ENCODE results near the gene IRF9. TPM values are rescaled to one million over a fixed set of nuclear protein-coding genes. Genes with fewer than 3 reads are reported as not detected.

Gene IRF9, protein sequence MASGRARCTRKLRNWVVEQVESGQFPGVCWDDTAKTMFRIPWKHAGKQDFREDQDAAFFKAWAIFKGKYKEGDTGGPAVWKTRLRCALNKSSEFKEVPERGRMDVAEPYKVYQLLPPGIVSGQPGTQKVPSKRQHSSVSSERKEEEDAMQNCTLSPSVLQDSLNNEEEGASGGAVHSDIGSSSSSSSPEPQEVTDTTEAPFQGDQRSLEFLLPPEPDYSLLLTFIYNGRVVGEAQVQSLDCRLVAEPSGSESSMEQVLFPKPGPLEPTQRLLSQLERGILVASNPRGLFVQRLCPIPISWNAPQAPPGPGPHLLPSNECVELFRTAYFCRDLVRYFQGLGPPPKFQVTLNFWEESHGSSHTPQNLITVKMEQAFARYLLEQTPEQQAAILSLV
- 102 and 108 TPM in 2 replicates for total RNA-seq

DNA sequence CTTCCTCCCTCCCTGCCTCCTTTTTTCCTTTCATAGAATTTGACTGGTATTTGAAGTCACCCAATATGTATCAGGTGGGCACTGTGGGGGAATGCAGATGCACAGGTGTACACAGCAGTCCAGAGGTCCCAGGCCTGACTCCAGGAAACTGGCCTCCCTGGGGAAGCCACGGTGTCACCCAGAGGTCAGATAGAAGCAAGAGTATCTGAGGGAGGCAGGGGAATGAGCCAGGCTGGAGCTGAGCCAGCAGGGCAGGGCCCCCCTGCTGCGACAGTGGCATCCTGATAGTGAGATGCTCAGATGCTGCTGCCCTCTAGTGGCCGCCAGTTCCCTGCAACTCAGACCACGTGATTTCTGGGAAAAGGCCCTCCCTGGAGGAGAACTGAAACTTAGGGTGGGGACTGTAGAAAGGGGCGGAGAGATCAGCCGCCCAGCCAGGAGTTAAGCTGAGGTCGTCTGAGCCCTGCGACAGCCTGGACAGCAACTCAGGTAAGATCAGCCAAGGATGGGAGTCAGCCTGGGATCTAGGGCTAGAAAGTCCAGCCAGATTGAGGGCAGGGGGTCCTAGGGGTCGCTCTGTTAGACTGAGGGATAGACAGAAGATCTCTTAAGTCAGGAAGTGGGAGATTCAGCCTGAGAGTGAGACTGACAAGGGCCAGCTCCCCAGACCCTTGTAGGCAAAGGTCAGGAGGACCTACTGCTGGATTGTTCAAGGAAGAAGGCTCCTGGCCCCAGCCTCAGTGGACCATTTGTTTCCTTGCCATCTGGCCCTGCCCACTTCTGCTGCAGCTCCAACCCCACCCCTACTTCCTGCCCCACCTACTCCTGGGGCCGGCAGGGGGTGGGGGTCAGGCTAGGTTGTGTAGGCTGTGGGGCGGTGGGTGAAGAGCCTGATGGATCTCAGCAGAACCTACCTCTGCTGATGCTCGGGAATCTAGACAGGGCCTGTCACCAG, at the start of gene IRF9:
Gene IRF9 (plus strand): TSS at position 416 of the 955 bp plus-strand sequence. CDS start 880 bp downstream, outside the sequence.

DNA sequence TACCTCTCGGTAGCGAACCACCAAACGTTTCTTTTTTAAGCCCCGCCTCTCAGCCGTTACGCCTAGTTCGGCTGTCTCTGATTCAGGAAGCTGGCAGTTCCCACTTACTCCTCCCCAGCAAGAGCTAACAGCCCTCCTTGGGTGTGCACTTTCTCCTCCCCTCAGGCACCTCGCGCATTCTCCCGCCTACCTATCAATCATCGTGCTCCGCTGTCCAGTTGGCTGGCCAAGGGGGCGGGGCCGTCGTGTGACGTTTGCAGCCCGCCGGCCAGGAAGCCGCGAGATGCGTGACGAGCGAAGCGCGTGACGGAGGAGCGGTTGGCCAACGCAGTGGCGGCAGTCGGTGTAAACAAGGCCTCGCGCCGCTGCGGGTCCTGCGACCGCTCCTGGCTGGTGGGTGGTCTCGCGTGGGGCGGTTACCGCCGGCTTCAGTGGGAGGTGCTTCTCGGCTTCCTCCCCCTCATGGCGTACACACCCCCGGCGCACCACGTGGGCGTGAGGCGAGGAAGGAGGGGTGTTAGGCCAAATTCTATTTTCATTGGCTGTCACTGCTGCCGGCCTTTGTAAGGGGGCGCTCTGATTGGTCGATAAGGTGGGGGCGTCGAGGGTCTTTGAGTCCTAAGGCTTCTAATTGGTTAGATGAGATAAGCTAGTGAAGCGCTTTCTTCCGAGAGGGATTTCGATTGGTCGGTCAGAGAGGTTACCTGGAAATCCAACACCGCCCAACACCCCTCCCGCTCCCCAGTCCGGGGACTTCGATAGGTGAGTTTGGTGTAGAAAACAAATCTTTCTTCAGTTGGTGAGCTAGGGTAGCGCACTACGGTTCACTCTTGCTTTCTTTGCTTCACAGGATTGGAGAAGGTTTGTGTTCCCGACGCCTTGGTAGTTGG, 46.3 kb upstream of the IRF9 start, which contains the start of the genes DCAF11 and NRL:
Gene DCAF11 (plus strand): TSS at position 246 of the 890 bp plus-strand sequence. CDS start 818 bp downstream, outside the sequence.
Gene NRL (minus strand): TSS at position 418 of the 890 bp plus-strand sequence. CDS start 32,101 bp downstream, outside the sequence.

DNA sequence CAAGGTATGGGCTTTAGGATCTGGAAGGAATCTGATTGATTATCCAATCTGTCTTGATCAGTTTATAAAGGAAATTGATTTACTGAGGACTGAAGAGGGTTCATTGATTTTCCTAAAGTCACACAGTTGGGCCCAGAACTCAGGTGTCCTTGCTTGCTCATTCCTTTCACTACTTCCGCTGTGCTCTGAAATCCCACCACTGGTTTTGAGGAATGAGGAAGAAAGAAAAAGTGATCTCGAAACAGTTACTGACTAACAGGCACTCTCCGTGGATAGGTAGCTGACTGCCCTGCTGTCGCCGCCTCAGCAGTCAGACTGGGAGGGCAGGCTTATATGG, 30.7 kb upstream of the IRF9 start, which contains the start of gene FITM1:
Gene FITM1 (plus strand): TSS at position 280 of the 337 bp plus-strand sequence. CDS start 905 bp downstream, outside the sequence.

DNA sequence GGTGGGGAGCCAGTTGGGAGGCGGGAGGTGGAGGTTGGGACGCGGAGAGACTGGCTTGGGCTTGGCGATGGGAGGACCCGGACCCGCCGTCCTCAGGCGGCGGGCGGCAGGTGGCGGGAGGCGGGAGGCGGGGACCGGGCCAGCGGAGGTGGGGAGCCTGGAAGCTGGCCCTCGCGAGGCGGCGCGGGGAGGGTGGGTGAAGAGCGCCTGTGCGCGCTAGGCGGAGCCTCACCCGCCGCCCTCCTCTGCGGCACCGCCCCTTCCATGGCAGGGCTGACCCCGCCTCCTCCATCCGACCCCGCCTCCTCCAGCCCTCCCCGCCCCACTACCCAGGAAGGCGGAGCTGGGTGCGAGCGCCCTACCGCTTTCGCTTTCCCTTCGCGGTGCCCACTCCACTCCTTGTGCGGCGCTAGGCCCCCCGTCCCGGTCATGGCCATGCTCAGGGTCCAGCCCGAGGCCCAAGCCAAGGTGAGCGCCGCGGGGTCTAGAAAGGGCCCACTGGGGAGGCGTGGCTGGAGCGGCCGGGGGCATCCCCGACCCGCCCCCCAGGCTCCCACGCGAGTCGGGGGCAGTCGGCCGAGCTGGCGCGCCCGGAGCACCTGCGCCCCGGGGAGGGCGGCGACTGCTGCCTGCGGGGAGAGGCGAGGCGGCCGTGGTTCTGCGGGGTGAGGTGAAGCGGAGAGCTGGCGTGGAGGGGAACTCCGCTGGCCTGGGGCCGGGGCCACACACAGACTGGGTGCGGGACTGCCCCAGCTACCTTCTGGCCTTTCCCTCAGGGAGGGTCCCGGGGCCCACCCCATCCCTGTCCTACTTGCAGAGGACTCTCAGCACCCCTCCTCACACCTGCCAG, 25.0 kb upstream of the IRF9 start, which contains the start of gene PSME1:
Gene PSME1 (plus strand): TSS at position 361 of the 850 bp plus-strand sequence. CDS start 69 bp downstream, at position 430.

DNA sequence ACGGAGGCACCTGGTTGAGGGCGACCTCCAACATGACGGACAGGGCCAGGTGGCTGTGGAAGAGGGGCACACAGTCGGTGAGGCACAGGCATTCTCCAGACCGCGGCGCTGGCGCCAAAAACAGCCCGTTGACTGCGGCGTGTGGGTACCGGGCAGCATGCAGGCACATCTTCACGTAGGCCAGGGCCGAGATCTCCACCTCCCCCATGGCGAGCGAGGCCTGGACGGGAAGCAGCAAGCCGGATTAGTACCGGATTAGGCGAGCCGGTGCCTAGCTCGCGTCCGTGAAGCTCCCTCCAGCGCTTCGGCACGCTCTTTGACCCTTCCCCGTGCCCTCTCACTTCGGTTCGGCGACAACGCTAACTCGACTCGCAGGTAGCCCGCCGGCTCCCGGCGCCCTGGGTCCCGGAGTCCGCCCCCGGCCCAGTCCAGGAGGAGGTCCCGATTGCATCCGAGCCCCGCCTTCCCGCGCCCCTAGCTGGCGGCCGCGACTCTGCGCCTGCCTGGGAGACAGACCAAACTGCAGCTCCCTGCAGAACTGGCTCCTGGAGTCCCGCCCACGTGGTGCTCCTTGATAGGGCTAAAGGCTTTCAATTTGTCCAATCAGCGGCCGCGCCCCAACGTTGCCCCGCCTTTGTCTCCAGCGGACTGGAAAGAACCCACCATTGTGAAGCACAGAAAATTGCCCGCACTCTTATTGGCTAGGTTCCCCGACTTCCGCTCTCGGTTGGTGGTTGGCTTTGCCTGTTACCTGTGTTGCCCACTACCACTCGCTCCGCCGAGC, 19.8 kb upstream of the IRF9 start, which contains the start of gene EMC9:
Gene EMC9 (minus strand): TSS at position 495 of the 784 bp plus-strand sequence. CDS start 287 bp downstream, at position 208.

DNA sequence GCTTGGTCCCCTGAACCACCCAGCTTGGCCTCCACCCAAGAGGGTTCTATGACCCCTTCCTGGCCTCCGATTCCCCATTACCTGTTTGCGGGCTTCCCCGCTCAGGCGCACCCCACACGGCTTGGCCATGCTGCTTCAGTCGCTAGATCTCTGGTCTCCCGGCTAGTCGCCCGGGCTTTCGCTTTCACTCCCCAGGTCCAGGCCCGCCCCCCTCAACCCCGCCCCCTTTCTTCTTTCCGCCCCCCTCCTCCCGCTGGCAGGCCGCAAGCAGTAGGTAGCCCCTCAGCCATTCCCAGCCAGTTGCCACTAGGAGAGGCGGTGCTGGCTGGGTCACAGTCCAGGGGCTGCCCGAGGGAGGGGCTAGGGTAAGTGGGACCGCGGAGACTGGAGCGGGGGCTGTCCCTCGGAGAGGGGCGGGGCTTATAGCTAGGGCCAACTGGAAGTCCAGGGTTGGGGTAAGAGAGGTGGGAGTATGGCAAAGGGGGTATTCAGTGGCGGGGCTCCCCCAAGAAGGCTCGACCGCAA, 14.6 kb upstream of the IRF9 start, which contains the start of gene PSME2:
Gene PSME2 (minus strand): TSS at position 158 of the 525 bp plus-strand sequence. CDS start 29 bp downstream, at position 129.

DNA sequence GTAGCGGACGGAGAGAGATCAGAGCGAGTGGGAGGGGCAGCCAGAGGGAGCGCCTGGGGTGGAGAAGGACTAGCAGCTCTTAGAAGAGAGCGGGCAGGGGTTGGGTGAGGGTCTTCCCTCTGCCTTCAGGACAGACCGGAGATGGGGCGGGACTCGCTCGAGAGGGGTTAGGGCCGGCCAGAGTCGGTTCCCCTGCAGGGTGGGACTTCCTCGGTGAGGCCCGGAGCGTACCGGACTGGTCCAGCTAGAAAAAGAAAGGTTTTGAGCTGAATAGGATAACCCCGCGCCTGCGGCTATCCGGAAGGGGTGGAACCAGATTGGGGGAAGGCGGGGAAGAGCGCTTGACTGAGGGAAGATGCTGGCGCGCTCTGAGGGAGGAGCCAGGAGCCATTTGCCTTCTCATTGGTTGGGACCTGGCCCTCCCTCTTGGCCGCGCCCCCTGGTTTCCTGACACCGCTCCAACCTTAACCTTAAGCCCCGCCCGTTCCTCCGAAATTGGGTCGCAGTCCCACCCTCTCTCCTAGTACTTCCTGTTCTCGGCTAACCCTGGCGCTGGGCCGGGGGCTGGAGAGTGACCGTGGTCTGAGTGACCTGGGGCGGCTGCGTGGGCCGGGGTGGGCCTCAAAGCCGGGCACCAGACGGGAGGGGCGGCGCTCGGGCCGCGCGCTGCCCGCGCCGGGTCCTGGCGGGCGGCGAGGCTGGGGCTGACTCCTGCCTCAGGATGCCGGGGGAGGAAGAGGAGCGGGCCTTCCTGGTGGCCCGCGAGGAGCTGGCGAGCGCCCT, 13.9 kb upstream of the IRF9 start, which contains the start of gene RNF31:
Gene RNF31 (plus strand): TSS at position 521 of the 783 bp plus-strand sequence. CDS start 201 bp downstream, at position 722.

DNA sequence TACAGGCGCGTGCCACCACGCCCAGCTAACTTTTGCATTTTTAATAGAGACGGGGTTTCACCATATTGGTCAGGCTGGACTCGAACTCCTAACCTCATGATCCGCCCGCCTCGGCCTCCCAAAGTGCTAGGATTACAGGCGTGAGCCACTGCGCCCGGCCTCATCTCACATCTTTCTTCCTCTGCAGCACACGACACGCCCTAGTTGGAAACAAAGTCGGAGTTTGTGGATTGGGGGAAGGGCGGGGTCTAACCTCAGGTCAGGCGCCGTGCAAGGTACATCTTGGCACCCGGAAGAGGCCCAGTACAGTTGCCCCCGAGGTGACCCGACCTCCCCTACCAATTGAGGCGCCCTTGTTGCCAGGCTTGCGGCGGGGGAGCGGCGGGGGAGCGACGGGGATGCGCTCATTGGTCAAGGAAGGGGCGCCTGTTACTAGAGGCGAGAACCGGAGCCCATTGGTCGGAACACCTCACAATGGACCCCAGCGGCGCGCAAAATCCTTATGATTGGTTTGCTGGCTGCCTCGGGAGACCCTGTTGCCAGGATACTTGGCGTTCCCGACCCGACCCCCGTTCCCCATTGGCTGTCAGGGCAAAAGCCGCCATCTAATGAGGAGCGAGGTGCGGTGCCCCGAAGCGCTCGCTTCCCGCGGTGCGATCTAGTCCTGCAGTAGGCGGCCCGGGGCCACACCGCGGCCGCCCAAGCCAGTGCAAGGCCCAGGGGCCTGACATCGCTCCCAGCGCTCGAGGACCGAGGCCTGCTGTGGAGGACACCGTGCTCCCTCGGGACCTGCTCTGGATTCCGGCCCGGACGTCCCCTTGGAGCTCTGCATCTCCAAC, 10.6 kb downstream of the IRF9 start, which contains the start of gene REC8:
Gene REC8 (plus strand): TSS at position 659 of the 839 bp plus-strand sequence. CDS start 473 bp downstream, outside the sequence.

DNA sequence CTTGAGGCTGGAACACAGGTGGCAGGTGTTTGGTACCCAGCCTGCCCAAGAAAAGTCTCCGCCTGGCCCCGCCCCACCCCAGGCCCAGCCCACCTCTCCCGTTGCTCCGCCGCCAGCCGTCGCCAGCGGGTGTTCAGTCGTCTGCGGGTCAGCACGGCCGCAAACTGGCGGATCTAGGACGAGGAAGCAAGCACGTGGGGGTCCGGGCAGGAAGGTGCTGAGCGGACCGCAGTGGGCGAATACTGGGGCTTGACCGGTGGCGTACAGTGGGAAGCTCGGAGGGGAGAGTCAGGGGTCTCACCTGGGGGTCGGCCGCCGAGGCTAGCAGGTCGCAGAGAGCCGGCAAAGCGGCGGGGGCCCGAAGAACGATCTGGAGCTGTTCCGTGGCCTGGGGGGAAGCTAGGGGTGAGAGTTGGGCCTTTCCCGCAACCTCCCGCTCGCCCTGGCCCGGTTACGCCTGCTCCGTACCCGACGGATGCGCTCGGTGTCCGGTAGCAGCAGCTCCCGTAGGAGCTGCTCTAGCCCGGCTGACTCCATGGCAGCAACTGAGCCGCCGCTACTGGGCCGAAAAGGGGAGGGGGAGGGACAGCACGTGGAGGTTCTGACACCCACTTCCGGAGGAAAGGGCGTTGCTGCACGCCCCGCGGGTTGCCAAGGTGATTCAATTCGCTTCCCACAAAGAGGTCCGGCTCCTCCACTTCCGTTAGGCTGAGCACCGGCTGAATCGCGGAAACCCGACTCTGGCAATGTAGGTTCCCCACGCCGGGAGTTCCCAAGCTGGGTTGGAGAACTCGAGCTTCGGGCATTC, 27.4 kb downstream of the IRF9 start, which contains the start of gene IPO4:
Gene IPO4 (minus strand): TSS at position 566 of the 808 bp plus-strand sequence. CDS start 29 bp downstream, at position 537.

DNA sequence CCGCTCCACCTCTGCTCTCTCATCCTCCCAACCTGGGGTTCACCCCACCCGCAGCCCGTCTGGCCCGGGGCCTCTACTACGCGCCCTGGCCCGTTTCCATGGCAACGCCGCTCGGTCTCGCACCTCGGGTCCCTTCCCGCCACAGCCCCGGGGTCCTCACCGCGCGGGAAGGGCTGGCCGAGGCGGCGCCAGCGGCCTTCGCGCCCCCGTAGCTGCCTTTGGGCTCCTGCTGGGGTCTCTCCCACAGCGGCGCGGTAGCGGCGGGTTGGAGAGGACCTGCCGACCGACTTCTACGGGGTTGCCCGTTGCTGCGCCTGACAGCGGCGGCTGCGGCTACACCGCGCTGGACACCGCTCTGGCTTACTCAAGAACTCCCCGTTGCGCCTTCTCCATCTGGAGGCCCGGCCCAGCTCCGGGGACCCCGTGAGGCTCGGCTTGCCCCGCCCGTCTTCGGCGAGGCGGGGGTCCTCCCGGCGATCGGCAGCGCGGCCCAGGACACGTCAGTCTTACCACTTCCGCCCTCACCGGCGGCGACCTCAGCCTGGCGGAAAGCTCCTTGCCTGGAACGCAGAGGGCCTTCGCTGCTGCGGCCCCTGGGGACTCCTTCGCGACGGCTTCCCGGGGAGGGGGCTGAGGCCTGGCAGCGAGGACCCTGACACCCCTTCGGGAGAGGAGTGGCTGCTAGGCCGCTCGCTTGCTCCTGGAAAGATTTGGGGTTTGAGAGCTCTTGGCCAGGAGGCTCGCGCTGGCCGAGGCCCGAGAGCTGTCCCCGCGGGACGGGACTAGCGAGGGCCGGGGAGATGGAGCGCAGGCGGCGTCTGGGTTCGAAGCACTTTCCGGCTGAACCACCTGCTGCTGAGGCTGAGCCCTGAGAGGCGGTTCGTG, 34.4 kb downstream of the IRF9 start, which contains the start of gene TM9SF1:
Gene TM9SF1 (minus strand): TSS at position 256 of the 885 bp plus-strand sequence. CDS start 422 bp downstream, outside the sequence.

DNA sequence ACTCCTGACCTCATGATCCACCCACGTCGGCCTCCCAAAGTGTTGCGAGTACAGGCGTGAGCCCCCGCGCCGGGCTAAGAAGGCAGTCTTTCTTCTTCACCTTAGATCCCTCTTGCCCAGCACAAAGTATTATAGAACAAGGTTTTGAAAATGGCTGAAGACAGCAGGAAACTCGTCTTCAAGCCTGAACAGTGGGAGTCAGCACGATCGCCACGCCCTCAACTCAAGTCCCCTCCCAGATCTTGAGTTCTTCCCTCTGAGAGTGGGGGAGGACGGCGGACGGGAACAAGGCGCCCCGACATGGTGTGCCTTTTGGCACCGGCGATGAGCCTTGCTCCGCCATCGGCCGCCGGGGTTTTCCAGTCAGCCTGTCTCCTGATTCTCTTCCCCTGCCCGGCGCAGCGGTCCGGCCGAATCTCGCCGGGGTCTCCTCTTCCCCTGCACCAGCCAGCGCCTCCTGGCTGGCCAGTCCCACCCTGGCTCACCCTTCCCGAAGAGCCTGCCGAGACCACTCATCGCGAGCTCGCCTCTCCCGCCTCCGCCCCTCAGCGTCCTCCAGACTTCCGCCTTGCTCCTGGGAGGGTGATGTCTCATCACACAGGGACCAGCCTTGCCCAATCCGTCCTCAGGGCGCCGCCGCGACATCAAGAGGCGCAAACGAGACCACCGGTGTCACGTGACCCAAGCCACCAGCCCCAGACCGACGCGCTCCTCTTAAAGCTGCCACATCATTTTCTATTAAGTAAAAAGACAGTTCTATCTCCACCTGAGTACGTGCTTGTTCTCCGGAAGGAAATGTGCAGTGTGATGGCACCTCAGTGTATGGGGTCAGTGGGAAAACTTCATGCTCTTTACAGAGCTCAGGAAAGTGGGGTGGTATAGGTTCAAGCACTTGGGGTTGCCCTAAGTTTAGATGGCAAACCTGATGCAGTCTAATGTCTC, 52.1 kb downstream of the IRF9 start, which contains the start of gene CHMP4A:
Gene CHMP4A (minus strand): TSS at position 565 of the 942 bp plus-strand sequence. CDS start 49 bp downstream, at position 516.

DNA sequence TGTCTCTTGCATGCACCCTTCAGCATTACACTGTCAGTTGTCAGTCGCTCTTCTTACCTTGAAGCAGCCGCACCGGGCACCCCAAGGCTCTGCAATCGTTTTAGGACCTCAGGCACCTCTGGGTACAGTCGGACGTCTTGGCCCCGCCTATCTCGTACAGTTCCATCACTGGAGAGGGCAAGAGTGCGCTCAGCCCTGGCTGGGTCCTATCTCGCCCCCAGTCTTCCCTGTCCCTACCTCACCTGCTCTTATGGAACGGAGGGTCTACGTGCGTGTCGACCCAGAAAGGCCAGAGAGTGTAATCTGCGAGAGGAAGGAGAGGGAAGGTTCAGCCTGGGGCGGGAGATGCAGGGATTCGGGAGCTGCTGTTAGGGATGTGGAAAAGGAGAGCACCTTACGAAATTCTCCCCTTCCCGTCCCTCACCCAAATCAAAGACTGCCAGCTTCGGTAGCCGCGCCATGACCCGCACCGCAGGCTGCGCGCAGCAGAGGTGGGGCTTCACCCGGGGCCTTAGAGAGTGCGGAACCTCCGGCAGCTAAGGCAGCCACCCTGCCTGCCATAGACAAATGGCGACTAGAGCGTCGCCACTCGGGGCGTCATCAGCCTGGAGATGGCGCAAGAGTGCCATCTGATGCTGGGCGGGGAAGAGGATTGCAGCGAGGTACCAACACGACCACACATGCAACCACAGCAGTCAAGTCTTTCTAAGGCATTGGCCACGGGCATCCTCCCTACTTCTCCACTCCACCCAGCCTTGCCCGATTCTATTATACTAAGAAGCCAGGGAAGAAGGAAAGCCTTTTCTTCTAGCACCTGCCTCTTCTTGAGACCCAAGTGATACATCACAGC, 54.7 kb downstream of the IRF9 start, which contains the start of gene MDP1:
Gene MDP1 (minus strand): TSS at position 572 of the 850 bp plus-strand sequence. CDS start 111 bp downstream, at position 461.

Measured in aortic smooth muscle cell (primary cell).